ENCODE results near the gene COPG1.

The COPG1 gene

GRCh38 chr3:129313415-129313664 is 63.9 kb downstream of the COPG1 start:
- no peaks in the 10 kb centered on the region for H3K9me3 ChIP-seq (ENCODE audit: severe bottlenecking)
- H3K4me3 ChIP-seq (ENCODE audit: severe bottlenecking): no peak overlapping the region
- peak overlapping the region; percentile 92 for H3K27ac ChIP-seq (ENCODE audit: poor library complexity, severe bottlenecking)
- no peak for DNase-seq (ENCODE audit: low spot score)
- no peaks in the 10 kb centered on the region for H3K36me3 ChIP-seq (ENCODE audit: low read depth)
- no peak for TF ChIP-seq CTCF (IDR thresholded peaks at IDR 0.05; ENCODE audit: poor library complexity, severe bottlenecking)
- H3K27me3 ChIP-seq (ENCODE audit: insufficient read depth, poor library complexity, severe bottlenecking): no peaks in the 10 kb centered on the region
- ATAC-seq (ENCODE audit: low read depth): no peak
- peaks cover 17% of the 10 kb centered on the region for H3K4me1 ChIP-seq (ENCODE audit: insufficient read depth, poor library complexity, severe bottlenecking)

- DNase-seq (ENCODE audit: low spot score) (no peak), ATAC-seq (ENCODE audit: low read depth) (peak; percentile 6; the same call in 2 of the 3 replicates)
- H3K27me3 ChIP-seq (ENCODE audit: insufficient read depth, poor library complexity, severe bottlenecking): no peaks in the 10 kb centered on the region
- H3K36me3 ChIP-seq (ENCODE audit: low read depth): no peaks in the 10 kb centered on the region
- no peaks in the 10 kb centered on the region for H3K9me3 ChIP-seq (ENCODE audit: severe bottlenecking)
- TF ChIP-seq CTCF (IDR thresholded peaks at IDR 0.05; ENCODE audit: poor library complexity, severe bottlenecking): no peak
- peak overlapping the region; percentile 52 for H3K4me3 ChIP-seq (ENCODE audit: severe bottlenecking)
- H3K4me1 ChIP-seq (ENCODE audit: insufficient read depth, poor library complexity, severe bottlenecking): peaks cover 17% of the 10 kb centered on the region
- peak overlapping the region; percentile 92 for H3K27ac ChIP-seq (ENCODE audit: poor library complexity, severe bottlenecking)
These were observed 64.4 kb downstream of the COPG1 start for GRCh38 chr3:129313665-129314385.

- Histone ChIP-seq H3K27ac (ENCODE audit: poor library complexity, severe bottlenecking) (peak overlapping the region; percentile 92), H3K36me3 (ENCODE audit: low read depth) (no peaks in the 10 kb centered on the region), H3K27me3 (ENCODE audit: insufficient read depth, poor library complexity, severe bottlenecking) (no peaks in the 10 kb centered on the region), H3K4me3 (ENCODE audit: severe bottlenecking) (peak overlapping the region; percentile 52), H3K9me3 (ENCODE audit: severe bottlenecking) (no peaks in the 10 kb centered on the region), H3K4me1 (ENCODE audit: insufficient read depth, poor library complexity, severe bottlenecking) (peaks cover 16% of the 10 kb centered on the region)
- peak; percentile 52 for TF ChIP-seq CTCF (IDR thresholded peaks at IDR 0.05; ENCODE audit: poor library complexity, severe bottlenecking)
- no peak for DNase-seq (ENCODE audit: low spot score)
- peak; percentile 25 for ATAC-seq (ENCODE audit: low read depth)
These were observed 65.2 kb downstream of the COPG1 start for GRCh38 chr3:129314386-129315222.

GRCh38 chr3:129315223-129315997 is 66.0 kb downstream of the COPG1 start:
- H3K27ac ChIP-seq (ENCODE audit: poor library complexity, severe bottlenecking): peak overlapping the region; percentile 92
- peaks cover 8% of the 10 kb centered on the region for H3K4me1 ChIP-seq (ENCODE audit: insufficient read depth, poor library complexity, severe bottlenecking)
- H3K4me3 ChIP-seq (ENCODE audit: severe bottlenecking): peak overlapping the region; percentile 52
- DNase-seq (ENCODE audit: low spot score) (no peak), ATAC-seq (ENCODE audit: low read depth) (no peak)
- H3K27me3 ChIP-seq (ENCODE audit: insufficient read depth, poor library complexity, severe bottlenecking): no peaks in the 10 kb centered on the region
- no peak for TF ChIP-seq CTCF (IDR thresholded peaks at IDR 0.05; ENCODE audit: poor library complexity, severe bottlenecking)
- H3K9me3 ChIP-seq (ENCODE audit: severe bottlenecking): no peaks in the 10 kb centered on the region
- no peaks in the 10 kb centered on the region for H3K36me3 ChIP-seq (ENCODE audit: low read depth)
